Femur (tissue), 1 donor: ENCODE data around the gene SAXO2.
"Not testable (repeated sequence)": the region's sequence is repeated elsewhere in the genome, so short reads cannot be mapped to it uniquely, and the experiment has no call there.

Experiments
- DNase-seq: peaks from one replicate; pipeline ENCODE4 v3.0.0-alpha.2; 2017

Gene SAXO2

DNA sequence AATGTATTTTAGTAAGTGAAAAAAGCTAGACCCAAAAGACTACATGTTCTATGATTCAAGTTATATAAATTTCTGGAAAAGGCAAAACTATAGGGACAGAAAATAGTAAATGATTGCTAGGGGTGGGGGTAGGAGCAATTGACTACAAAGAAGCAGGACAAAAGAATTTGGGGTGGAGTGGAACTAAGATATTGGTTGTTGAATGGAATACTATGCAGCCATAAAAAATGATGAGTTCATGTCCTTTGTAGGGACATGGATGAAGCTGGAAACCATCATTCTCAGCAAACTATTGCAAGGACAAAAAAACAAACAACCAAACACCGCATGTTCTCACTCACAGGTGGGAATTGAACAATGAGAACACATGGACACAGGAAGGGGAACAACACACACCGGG, 25.6 kb downstream of the SAXO2 start:
- not testable (repeated sequence) for DNase-seq

DNA sequence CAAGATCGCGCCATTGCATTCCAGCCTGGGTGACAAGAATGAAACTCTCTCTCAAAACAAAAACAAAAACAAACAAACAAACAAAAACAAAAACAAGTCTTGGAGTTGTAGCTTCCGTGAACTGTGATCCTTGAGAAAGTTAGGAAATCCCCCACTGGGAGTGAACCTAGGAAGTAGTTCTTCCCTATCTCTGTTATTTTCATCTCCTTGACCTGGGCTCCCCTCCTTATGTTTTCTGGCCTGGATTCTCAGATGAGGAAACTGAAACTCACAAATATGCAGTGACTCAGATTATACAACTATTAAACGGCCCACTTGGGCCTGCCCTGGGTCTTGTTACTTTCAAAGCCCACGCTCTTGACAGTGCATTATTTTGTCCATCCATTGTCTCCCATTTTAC, 29.7 kb downstream of the SAXO2 start:
- no peak for DNase-seq

- no peak for DNase-seq
These were observed 31.6 kb downstream of the SAXO2 start for GRCh38 chr15:82294061-82294690.

- DNase-seq, result no peak
These were observed 34.9 kb downstream of the SAXO2 start for GRCh38 chr15:82297546-82297945.

DNA sequence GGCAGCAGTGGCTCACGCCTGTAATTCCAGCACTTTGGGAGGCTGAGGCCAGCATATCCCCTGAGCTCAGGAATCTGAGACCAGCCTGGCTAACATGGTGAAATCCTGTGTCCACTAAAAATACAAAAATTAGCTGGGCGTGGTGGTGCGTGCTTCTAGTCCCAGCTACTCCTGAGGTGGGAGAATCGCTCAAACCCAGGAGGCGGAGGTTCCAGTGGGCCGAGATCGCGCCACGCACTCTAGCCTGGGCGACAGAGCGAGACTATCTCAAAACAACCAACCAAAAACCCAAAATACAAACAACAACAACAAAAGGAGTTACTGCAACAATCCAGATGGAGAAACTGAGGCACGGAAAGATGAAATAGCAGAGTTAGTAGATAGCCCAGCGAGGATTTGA, 35.4 kb downstream of the SAXO2 start:
- no peak for DNase-seq

GRCh38 chr15:82298520-82298919, 35.9 kb downstream of the SAXO2 start:
- no peak for DNase-seq

- not testable (repeated sequence) for DNase-seq
These were observed 36.9 kb downstream of the SAXO2 start for GRCh38 chr15:82299511-82299914.

DNA sequence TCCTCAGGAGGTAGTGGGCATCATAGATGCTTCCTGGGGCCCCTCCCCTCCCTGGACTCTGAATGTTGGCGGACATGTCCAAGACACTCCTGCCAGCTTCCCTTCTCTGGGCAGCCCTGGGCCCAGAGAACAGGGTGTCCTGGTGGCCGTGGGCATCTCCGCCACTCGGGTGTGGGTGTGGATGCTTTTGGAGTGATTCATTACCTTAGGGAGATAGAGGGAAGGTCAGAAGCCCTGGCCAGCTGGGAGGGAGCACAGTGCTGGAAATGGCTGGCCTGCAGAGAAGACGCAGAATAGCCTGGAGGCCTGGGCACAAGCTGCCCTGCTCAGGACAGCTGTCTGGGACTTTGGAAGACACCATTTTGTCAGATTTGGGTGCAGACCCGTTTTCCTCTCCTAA, 37.7 kb downstream of the SAXO2 start:
- DNase-seq, result not testable (repeated sequence)

DNA sequence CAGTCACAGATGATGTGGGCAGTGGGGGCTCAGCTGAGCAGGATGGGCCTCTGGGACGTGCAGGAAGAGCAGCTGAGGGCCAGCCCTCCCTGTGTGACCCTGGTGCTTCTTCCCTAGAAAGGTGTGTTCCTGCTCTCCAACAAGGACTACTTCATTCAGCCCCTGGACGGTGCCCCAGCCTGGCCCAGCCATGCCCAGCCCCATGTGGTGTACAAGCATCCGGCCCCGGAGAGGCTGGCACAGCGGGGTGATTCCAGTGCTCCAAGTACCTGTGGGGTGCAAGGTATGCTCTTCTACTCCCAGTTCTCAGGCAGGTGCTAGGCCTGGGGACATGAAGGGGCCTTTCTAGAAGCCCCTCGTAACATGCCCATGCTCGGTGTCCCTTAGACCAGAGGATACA, 38.3 kb downstream of the SAXO2 start:
- DNase-seq, result no peak

- no peak for DNase-seq
These were observed 38.8 kb downstream of the SAXO2 start for GRCh38 chr15:82301296-82302016.

DNA sequence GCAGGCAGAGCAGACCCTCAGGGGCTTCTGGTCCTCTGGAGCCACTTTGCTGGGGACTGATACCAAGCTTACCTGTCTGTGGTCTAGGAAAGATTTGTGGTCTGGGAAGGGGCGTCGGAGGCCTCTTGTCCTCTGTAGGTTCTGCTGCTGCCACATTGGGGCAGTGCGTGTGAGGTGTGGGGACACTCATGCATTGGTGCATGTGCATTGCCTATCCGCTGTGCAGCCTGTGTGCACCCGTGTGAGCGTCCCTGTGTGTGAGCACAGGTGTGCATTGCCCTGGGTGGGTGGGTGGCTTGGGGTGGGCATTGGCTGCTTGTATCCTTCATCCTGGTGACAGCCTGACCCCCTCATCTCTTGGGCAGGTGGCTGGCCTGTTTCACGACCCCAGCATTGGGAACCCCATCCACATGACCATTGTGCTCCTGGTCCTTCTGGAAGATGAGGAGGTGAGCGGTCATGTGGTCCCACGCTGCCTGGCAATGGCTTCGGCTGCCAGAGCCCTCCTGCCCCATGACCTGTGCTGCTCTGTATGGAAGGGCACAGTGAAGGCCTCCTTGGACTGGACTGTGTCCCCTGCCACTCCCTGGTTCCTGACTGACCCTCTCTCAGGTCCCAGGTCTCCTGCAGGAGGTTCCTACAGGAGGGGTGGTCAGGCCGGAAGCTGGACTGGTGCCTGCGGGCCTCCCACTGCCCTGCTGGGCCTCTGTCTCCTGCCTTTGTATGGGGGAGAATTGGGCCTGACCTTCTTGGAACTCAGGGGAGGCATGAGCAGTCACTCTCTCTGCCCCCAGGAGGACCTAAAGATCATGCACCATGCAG, 41.5 kb downstream of the SAXO2 start:
- DNase-seq, result no peak

GRCh38 chr15:82304778-82305090, 42.1 kb downstream of the SAXO2 start:
- DNase-seq, result no peak

GRCh38 chr15:82305621-82306048, 43.0 kb downstream of the SAXO2 start:
- DNase-seq, result no peak

- DNase-seq, result no peak
These were observed 44.4 kb downstream of the SAXO2 start for GRCh38 chr15:82306791-82307713.

- DNase-seq, result no peak
These were observed 45.1 kb downstream of the SAXO2 start for GRCh38 chr15:82307714-82308081.

- no peak for DNase-seq
These were observed 47.2 kb downstream of the SAXO2 start for GRCh38 chr15:82309802-82310201.

- DNase-seq, result not testable (repeated sequence)
These were observed 48.7 kb downstream of the SAXO2 start for GRCh38 chr15:82311321-82311720.

DNA sequence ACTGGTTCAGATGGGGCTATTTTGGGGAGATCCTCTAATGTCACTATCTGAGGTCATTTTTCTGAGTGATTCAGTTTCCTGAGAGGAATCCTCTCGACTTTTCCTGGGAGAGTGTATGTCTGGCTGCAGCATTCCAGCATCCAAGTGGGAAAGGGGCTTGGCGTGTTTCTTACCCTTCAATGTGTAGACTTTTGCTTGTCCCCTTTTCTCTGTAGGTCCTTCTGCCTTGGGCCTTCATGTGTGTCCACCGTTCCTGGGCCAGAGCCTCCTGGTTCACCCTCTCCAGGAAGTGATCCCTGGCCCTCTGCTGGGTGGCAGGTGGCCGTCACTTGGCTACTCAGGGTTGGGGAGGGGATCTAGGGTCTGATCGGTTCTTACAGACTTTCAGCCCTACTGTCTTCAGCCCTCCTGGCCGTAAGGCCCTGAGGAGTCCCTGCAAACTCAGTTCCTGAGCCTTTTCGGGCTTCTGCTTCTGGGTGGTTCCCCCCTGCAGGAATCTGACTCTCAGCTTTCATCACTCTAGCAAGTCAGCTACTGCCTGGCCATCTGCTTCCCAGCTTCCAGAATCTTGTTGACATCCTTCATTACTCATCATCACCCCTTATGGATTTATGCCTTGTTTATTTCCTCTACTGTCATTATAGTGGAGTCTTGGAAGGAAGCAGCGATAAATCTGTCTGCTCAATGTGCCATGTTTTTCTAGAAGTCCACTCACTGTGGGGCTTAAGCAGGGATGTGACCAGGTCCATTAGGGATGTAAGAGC, 50.1 kb downstream of the SAXO2 start:
- DNase-seq, result no peak

DNA sequence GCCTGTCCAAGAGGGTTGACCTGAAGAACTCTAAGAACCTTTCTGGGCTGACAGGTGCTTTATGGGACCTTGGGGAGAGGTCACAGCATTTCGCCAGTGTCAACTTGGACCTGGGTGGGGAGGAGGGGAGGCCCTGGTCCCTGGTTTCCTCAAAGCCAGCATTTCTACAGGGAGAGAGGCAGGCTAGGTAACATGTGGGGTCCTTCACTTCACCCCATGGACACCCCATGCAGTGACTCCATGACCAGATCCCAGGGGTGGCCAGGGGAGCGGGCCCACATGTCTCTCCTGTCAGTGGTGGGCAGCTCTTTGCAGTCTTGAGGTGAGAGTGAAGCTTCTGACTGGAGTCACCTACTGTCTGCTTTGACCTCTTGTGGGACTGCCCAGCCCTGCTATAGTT, 50.8 kb downstream of the SAXO2 start:
- DNase-seq, result no peak

DNA sequence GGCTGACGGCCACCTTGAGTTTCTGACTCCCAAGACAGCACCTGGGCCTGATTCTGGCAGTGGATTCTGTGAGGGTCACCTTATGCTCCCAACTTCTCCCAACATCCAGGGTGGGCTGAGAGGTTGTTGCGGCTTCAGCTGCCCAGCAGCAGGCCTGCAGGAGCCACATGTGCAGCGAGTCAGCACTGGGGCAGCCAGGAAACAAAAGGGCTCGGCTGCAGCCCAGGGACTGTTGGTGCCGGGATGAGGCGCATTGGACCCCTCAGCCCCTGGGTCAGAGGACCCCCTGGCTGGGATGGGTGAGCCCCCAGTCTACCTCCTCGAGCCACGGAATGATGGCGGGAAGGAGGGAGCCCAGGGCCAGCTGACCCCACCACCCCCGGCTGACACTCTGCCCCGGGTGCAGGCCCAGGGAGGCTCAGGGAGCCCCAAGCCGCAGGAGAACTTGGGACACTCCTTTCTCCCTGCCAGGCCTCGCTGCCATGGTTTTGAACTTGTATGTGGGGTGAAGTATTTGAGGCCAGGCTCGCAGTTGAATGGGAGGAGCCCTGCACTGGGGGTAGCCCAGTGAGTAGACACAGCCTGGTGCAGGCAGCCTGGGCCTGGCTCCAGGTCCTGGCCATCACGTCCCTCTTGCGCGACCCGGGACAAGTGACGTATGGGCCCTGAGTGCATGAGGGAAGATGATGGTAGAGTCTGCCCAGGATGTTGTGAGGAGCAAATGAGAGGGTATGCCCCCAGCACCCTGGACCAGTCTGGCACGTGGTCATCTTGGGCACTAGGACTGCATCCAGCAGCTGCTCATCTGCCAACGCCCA, 51.5 kb downstream of the SAXO2 start:
- not testable (repeated sequence) for DNase-seq
